ENCODE measurements around the gene ELMO1.

ELMO1 gene

DNA sequence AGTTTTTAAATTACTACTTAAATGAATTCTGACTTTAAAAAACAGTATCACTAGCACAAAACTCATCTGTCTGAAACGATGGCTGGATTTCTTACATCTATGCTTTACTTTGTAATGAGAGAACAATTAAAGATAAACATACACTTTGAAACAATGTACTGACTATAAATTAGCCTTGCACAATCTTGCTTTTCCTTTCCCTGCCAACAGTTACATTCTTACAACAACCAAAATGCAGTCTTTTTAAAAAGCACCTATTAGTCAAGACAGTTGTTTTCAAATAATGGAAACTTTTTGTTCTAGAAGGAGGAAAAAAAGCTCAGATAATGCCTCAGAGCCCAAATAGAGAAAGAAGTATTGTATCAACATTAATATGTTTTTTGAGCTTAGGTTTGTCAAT lies 153.3 kb downstream of the ELMO1 start:
- no peak for DNase-seq

DNA sequence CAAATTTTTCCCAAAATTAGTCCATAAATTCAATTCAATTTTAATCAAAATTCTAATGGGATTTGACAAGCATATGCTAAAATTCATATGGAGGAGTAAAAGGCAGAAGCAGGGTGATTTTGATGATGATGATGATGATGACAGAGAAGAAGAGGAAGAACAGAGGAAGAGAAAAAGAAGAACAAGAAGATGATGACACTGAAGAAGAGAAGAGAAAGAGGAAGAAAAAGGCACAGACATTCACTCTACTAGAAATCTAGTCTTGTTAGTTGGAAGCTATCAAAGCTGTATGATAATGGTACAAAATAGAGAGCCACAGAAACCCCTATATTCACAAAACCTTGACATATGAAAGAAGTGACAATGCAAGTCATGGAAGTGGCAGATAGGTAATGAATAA lies 157.9 kb downstream of the ELMO1 start:
- DNase-seq = no peak

DNA sequence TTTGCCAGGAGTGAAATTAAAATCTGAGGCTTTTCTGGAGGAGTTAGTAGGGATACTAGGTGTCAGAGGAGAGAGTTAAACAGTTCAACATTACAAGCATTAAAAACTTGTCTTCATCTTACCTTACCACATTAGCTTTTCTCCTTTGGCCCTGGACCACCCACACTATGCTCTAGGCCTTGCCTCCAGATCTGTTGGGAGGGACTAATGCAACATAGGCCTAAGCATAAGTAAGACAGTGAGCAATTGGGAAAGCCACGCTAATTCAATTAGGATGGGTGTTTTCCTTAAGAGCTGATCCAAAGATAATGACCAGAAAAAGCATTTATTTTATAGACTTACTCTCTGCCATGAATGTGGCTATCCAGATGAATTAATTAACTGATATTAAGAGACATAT lies 158.9 kb downstream of the ELMO1 start:
- no peak for DNase-seq

DNA sequence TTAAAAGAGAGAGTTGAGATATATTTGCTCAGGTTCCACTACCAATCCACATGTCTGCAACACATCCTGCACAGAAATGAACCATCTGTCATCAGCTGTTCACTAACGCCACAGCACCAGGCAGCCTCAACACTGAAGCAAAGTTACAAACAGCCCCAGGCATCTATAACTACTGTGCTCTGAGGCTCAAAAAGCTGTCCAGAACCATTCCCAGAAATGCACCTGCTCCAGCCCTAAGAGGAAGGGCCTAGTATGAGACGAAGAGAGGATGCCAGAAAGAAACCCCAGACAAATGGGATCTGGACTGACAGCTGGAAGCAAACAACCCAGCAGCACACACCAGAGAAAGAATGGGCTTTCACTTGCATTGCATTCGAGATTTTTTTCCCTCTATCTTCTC lies 159.3 kb downstream of the ELMO1 start:
- DNase-seq = peak; percentile 38

DNA sequence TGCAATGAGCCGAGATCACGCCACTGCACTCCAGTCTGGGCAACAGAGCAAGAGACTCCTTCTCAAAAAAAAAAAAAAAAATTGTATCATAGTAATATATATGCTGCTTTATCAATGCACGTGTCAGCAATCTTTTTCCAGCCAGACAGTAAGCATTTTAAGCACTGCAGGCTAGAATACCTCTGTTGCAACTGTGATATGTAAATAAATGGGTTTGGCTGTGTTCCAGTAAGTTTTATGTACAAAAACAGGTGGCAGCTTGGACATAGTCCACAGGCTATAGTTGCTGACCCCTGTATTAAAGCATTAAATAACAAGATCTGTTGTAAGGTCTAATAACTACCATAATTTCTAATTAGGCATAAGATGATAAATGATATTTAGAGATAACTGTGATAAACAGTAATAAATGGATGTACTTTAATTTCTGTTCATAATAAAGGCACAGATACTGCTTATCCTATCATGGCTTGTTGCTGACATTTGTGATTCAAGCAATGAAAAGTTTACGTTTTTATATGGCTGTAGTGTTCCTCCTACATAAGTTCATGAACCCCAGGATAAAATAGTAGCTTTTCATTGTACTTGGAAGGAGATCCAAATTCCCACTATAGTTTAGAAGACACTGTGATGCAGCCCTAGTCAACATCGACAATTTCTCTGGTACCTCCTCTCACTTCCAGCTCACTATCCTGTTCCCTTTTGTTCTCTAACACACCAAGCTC lies 161.4 kb downstream of the ELMO1 start:
- no peak for DNase-seq

DNA sequence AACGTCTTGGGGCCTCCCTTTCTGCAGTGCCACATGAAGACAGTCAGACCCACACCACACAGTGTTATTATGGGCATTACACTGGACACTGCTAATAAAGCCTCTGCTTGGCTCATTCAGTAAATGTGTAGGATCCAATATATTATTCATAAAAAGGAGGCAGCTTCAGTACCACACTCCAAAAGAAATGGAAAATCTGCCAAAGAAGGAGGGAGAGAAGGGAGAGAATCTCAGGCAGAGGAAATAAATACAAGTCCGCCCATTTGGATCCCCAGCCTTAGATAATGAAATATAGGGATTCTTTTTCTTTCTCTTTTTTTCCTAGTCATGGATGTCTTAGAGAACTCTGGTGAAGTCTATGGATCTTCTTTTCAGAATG lies 162.2 kb downstream of the ELMO1 start:
- no peak for DNase-seq

DNA sequence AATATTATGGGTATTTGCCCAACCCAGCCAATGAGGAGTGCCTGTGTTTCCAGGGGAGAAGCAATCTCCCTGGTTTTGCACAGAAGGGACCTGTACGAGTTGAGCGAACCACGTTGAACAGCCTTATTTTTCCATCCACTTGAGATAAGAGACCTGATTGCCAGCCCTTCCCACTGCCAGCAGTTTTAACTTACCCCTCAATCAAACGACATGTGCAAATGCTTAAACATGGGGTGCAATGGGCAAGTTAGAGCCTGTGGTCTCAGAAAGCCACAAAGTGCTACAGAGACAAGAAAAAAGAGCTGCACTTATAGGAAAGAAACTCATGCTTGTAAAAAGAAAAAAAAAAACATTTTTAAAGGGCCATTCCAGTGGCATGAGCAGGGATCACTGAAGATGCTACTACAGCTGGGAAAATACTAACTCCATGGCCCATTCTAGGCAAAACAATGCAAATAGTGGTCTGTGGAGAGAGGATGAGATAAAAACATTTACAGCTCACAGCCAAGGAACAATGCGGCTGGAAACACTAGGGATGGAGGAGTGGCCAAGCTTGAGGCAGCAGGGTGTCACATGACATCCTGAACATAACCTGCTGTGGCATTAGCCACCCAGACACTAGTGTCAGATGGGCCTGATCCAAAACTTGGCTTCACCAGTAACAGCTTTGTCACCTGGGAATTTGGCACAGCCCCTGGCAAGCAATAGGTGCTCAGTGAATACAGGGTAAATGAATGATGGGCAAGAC lies 162.8 kb downstream of the ELMO1 start:
- DNase-seq = no peak

DNA sequence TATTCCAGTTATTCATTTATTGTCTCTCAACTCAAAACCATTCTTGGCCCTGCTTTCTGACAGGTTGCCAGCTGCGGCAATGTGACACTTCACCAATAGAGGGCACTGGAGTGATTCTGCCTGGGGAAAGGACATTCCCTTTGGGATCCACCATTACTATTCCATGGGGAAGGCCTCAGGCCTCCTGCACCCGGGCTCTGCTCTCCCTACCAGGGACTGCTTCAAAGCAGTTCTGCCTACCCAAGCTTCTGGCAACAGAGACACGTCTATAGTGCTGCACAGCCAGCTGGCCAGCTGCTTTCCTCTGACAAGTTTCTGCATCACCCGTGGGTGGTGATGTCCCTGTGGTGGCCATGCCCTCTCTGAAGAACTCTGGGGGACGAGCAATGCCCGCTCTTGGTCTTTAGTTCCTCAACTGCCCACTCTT lies 163.8 kb downstream of the ELMO1 start:
- DNase-seq = no peak

DNA sequence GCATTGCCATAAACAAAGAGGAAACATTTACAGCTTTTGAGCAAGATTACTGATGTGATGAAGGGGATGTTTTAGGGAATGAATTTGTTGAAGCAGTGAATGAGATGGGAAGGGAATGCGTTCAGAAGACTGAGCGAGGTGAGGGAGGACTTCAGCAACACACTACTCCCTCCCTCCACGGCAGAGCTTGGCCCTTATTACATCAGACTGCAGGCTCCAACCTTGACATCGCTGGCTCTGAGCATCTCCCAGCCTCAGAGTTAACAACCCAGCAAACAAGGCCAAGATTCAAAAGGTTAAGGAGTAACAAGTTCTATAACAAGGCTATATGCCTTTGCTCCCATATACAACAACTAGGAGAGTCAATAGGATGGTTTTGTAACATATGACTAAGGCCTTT lies 164.4 kb downstream of the ELMO1 start:
- DNase-seq = no peak

DNA sequence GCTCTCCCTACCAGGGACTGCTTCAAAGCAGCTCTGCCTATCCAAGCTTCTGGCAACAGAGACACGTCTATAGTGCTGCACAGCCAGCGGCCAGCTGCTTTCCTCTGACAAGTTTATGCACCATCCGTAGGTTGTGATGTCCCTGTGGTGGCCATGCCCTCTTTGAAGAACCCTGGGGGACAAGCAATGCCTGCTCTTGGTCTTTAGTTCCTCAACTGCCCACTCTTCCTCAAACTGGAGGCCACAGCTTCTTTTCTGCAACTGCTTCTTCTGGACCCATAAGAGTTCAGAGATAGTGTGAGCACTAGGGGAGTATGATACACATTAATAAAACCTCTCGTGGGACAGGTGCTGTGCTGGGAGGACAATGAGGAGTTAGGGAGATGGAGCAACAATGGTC lies 164.9 kb downstream of the ELMO1 start:
- no peak for DNase-seq

DNA sequence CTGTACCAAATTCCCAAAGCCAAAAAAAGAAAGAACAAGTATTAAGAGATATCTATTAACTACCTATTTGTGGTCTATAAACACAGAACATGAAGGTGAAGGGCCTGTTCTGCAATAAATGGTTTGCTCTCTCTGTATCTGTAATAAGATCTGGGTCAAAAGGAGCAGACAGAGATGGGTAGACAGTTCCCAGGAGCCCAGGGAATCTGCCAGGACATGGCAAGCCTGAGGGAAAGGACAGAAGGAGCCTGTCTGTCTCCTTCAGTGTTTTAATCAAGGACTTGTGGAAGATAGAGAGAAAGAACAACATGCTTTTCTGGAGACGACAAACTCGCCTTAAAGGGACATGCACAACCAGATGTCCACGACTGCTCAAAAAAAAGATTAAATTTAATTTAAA lies 165.7 kb downstream of the ELMO1 start:
- DNase-seq = no peak

DNA sequence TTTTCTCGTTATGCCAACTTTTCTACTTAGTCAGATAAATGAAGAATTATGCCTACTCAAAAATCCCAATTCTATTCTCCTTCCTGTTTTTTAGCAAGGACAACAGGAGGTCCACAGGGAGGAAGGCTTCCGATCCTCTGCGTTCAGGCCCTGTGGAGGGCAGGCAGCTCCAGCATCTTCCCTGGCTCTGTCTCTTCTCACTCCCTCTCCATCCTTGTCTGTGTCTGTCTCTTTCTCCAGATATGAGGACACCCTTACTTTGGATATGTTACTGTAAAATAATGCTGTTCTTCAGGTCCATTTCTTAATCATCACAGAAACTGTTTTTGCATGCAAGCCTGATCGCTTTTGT lies 166.6 kb downstream of the ELMO1 start:
- no peak for DNase-seq

DNA sequence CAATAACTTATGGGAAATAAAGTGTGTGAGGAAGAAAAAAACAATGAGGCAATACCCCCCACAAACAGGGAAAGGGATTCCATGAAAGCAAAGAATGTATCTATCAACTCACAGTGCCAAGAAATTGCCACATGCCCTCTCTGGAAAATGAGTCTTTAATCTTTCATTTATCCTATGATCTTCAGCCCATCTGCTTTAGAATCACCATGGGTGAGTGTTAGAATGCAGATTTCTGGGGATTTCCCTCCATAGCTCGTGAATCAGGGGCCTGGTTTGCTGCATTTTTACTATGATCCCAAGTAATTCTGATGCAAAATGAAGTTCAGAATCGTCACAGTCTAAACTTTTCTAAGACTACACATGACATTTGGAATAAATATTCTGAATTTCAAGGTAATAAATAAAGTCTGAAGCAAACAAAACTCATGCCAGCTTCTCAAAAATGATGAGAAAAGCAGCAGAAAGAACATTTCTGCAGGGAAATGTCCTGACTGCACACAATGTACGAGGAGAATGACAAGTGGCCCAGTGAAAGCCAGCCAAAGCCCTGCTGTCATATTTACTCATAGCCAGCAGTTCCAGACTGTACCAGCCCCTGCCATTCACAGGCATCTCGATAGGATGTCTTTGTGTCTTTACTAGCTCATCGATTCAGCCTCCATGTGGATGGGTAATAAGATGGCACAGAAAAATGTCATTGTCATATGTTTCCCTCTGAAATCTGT lies 167.1 kb downstream of the ELMO1 start:
- DNase-seq = no peak

DNA sequence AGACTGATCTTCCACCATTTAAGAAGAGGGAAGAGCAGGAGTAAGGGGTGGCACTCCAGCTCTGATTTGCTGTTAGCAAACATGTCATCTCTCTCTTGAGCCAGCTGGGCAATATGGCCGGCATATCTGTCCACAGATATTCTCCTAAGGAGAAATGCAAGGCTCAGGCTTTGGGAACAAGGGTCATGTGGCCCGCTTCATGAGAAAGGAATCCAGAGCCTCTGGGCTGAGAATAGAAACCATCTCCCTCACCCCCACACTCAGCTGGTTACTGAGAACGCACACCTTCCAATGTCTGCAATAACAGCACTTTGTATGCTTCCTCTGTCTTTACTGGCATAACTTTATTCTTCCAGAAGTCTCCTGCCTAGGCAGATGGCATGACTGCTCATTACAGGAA lies 171.2 kb downstream of the ELMO1 start:
- no peak for DNase-seq

DNA sequence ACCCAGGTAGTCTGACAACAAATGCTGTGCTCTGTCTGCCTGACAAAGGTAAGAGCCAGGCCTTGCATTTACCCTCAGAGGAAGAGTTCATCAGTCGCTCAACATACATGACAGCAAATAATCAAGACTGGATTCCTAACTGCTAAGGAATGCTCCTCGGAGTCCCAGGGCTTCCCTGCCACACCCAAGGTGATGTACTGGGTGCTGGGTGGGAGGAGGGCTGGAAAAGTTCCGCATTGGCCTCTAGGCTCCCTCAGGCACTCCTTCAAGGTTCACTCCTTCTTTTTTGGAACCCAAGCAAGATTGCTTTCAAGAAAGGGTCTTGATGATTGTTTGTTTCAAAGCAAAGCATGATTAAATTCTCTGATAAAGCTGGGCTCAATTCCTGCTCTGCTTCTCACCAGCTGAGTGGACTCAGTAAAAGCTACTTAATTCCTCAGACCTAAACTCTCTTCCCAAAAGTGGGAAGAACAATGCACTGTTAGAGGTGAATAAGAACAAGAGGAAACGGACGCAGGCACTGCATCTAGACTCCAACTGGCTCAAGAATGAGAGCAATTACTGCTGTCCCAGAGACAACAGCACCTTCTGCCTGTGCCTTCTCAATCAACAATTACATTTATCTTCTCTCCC lies 173.5 kb downstream of the ELMO1 start:
- no peak for DNase-seq

DNA sequence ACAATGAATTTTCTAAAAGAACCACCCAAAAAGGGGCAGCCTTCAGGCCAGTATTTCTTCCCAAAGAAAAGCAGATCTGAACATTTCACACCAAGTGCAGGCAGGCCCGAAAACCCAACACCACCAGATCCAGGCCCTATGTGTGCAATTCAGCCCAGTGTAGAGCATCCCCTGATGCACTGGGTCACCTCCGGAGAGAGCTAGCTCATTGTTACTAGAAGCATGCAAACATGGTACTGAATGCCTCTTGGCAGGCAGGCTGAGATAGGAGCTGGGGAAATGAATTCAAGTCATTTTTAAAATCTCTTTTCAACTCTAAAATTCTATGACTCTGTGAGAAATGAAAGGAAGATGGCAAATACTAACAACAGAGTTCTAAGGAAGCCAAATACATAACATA lies 174.8 kb downstream of the ELMO1 start:
- no peak for DNase-seq

DNA sequence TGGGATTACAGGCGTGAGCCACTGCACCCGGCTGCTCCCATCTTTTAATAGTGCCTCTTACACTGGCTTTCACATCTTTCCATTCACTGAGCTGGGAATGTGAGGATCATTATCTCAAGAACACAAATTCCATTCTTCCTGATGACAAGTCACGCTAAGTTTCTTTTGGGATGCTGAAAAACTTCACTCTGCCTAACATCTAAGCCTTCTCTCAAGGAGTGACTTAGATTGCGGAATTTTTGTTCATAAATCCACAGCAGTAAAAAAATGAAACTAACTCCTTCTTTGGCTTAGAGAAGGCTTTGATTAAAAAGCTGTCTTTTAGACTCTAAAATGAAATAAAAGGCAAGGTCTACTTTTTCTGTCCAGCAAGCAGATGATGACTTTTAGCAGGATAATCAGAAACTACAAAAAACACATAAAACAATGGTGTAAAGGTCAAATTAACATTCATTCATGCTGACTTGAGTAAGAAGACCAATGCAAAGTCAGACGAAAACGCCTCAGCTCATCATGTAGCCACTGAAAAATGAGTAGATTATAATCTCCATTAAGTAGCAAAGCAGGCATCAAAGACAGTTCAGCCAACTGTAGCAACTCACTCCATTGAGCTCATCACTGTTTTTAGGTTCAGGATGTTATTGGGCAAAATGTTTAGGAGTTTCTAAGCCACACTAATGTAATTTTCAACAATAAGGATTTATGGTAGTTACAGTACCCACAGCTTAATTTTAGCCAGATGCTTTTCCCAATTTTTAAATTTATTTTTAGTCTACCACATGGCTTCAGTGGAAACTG lies 178.8 kb downstream of the ELMO1 start:
- no peak for DNase-seq

DNA sequence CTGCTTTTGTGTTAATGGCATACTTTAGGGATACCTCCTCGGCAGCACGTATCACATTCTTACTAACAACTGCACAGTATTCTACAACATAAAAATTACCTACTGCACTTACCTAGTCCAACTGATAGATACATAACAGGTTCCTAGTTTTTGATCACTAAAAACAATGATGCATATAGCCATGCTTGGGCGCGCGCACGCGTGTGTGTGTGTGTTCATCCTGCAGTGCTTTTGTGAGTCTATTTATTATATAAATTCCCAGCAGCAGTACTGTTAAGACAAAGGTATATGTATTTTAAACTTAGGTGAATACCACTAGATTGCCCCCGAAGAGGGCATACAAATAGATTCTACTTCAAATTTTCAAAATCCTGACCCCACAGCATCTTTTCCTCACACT lies 181.4 kb downstream of the ELMO1 start:
- DNase-seq = no peak

DNA sequence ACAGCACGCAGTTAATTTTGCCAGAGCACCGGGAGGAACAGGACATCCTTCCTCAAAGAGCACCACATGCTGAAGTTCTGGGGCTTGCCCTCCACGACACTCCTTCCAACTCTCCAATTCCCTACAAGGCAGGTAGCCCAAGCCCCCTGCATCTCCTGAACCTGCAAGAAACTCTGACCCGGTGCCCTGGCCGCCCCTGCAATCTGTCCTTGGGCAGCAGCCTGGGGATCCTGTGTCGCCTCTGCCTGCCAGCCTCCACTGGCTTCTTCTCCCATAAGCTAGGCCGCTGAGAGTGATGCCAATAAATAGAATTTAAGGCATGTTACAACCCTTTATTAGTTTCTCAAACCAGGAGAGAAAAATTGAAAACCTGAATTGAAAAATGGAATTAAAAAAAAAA lies 182.8 kb downstream of the ELMO1 start:
- DNase-seq = no peak

DNA sequence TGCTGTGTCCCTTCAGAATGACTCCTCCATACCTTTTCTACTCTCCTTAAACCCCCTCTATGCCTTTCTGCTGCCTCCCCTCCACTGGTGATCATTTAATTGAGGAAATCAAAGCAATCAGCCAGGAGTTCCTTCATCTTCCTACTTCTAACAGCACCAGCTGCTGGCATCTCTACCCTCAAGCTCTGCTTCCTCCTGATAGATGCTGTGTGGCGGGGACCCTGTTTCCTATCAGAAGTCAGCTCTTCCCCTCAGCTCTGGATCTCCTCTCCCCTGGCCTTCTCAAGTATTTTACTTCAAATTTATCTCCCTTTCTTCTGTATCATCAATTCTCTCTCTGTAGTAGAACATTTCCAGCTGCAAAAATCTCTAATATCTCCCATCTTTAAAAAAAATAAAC lies 183.7 kb downstream of the ELMO1 start:
- no peak for DNase-seq

DNA sequence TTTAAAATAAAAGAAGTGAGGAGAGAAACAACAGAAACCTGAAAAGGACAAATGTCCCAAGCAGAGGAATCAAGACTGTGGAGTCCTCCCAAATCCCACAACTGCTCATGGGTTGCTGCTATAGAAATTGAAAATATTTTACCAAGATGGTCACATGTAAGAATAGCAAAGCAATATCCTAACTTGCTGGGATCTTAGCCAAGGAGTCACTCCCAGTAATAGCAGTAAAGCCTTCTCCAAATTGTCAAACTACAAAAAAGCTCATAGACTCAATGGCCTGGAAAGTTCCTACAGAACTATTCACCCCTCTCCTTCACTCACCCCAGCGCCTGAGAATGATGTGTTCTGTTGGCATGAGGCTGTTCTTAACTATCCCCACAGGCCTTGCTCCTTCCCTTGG lies 186.5 kb downstream of the ELMO1 start:
- no peak for DNase-seq

DNA sequence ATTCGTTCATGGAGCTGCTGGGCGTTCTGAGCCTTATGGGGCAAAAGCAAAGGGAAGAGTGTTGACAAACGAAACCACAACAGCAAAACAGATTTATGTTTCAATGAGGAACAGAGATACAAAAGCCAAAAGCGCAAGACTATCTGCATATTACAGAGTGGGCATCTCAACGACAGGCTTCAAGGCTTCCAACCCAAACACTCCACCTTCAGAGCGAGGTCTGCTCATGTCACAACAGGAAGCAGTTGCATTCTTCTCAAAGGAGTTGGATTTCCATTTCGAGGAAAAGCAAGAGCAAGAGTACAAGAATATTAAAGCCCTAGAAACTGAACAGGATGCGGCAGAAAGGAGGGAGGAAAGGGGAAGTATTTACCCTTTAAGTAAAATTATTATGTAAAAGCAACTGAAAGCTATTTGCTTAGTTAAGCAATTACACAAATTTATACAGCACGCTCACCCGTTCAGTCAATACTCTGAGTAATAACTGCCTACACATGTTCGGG lies 189.3 kb downstream of the ELMO1 start:
- no peak for DNase-seq

DNA sequence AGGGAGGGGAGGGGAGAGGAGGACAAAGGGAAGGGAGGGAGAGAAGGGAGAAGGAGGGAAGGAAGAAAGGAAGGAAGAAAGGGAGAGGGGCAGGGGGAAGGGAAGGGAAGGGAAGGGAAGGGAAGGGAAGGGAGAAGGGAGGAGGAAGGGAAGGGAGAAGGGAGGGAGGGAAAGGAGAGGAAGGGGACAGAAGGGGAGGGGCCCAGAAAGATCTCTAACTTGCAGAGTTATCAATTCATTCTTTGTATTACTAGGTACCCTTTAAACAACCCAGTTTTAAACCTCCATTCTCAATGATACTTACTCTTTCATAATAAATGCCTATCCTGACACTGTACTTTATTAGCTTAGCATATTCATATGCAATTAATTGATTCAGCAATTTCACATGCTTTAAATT lies 192.0 kb downstream of the ELMO1 start:
- no peak for DNase-seq

Measured in left hindlimb (tissue), 1 donor.